GM19324 (cell line): ENCODE results near the gene DCBLD1.

Experiments used
- ATAC-seq: cut with Tn5 transposase; IDR thresholded peaks from one replicate; pipeline ENCODE4 v1.9.1; 2021; ENCODE audit warnings: mild to moderate bottlenecking, moderate library complexity; ENCODE audit not compliant: unreplicated experiment, low FRiP score

DCBLD1 gene

DNA sequence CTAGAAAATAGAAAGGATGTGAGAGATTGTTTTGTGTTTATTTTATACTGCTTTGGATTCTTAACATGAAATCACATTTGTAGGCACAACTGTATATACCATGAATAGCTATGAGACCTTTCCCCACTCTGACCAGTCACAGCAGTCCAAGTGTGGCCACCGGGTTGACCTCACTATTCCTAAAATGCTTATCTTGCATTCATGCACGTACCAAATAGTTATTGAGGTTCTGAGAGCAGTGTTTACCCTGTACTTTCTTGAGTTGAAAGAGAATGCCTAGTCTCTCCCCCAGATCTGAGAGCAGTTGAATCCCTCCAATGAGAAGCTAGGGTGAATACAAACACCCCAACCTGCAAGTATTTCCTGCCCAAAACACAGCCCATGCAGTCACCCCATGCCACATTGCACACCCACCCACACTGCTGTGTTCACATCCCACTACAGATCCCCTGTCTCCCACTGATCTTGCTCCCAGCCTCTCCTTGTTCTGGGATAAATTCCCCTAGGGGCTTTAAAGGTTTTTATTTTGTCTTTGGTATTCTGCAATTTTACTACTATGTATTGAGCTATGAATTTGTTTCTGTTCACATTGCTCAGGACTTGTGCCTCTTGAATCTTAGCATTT, 68.3 kb downstream of the DCBLD1 start:
- ATAC-seq = no peak

DNA sequence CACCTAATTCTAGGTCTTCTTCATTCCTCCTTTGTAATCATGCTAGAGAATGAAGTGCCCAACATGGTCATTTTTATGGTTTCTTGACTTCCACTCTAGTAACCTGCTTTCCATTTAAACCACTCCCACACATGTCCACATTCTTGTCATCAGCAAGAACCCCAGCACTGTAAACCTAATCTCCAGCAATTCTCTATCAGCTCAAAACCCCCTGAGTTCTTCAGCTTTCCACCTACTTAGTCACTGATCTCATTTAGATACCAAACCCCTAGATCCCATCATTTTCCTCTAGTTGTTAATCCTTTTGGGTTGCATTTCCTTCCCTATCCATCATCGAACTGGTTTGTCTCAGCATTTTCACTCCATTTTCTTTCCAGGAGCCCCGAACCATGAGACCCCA, 70.1 kb downstream of the DCBLD1 start:
- no peak for ATAC-seq

DNA sequence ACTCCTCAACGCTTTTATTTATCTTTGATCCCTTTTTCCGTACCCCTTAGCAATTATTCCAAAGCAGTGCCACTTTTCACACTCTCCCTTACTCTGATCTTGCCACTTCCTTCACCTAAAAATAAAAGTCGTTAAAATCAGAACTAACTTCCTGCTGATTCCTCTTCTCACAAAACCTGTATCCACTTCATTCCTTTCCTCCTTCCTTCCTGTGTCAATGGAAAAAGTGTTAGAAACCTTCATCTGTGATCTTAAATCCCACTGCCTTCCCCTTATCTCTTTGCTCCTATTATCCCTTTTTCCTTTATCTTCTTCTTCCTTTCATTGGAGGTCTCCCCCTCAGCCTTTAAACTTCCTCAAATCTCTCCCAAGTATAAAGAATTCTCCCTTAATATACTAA, 70.7 kb downstream of the DCBLD1 start:
- ATAC-seq = no peak

DNA sequence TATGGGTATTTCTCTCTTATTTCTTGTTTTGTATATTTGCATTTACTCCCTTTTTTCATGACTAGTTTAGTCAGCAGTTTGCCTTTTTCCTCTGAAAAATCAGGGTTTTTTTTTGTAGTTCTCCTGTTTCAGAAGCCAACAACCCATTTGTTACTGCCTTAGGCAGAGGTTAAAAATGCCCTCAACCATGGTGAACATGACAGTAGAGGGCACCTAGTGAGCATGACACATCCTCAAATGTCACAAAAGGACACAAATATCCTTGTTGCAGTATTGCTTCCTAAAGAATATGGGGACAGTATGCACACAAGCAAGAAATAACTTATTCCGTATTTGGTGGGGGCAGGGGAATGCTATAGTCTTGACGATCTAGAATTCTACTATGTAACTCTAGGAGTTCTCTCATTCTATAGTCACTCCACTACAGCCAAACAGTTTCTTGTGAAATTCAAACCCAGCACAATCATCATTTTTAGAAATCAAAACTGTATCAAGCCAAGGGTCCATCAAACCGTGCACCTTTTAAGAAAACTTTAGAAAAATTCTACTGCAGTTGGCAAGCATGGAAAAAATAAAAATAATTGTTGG, 72.9 kb downstream of the DCBLD1 start:
- ATAC-seq = no peak

DNA sequence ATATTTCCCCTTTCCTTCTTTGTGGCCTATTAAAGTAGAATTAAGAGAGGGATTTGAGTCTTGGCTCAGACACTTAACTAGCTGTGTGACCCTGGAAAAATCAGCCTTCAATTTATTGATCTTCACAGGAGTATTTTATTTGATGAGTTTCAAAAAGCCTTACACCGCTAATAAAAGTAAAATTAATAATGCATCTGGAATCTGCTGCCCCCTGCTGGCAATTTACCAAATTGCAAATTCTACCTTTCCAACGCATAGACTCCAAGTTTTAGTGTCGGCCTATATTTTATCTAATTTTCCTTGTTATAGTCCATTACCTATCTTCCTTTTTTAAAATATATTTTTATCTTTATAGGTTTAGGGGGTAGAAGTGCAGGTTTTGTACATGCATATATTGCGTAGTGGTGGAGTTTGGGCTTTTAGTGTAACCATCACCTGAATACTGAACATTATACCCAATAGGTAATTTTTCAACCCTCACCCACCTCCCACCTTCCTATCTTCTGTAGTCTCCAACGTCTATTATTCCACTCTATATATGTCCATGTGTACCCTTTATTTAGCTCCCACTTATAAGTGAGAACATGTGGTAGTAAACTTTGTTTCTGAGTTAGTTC, 73.5 kb downstream of the DCBLD1 start:
- ATAC-seq = no peak

DNA sequence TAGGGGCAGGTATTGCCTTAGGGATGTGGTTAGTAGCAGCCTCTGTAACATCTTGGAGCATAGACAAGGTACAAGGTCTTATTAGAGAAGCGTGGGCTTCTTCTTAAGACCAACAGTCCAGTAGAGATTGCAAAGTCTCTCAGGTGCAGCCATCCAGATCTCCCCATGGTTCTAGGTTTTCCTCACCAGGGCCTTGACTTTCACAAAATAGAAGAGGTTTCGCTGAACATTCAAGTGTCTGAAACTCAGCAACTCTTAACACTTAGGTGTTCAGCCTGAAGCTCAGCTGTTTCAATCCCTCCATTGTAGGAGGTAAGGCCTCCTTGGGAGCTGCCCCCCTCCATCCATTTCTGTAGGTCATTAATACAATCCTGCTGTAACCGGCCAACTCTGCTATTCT, 75.5 kb downstream of the DCBLD1 start:
- no peak for ATAC-seq

DNA sequence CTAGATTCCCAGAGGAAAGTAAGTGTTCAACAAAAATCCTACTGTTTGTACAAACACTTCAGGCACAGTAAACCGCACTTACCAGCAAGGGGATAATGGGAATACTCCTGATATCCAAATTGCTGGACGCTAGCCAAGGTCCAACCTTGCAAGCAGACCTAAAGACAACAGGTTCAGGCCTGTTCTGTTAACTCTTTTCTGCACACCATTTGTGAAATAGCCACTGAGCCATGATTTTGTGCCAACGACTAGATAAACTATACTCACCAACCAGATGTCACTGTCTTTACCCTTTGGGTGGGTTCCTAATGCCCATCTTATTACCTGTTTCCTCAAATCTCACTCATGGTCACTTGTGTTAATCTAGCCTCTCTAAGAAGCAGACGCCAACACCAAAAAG, 76.3 kb downstream of the DCBLD1 start:
- ATAC-seq = no peak

DNA sequence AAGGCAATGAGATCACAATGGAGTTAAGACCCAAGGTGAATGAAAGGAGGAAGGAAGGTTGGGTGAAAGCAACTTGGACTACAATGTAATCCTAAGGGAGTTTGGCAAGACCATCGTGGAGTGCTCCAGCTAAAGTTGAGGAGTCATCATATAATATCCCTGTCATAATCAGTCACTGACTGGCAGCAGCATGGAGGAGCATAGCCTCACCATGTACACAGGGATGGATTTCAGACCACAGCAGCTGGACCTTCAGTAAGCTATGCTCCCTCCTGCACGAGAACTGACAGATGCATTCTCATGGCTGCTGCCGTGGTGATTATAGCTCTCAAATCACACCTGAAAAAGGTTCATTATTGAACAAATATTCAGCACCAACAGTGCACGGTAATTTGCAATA, 76.8 kb downstream of the DCBLD1 start:
- ATAC-seq = no peak

DNA sequence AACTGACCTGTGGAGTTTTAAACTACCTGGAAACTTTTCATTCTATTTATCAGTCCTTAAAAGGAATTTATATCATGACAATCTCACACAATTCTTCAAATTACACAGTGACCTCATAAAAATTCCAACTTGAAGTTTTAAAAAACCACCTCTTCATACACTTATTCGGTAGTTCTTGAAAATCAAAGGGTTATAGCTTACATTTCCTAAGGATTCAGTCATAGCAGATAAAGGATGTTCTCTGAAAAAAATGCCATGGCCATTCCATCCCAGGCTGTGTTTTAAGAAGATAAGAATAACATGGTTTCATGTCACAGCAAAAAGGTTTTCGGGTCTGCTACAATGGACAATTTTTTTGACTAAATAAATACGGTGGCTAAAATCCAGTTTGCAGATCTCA, 78.7 kb downstream of the DCBLD1 start:
- ATAC-seq = no peak

DNA sequence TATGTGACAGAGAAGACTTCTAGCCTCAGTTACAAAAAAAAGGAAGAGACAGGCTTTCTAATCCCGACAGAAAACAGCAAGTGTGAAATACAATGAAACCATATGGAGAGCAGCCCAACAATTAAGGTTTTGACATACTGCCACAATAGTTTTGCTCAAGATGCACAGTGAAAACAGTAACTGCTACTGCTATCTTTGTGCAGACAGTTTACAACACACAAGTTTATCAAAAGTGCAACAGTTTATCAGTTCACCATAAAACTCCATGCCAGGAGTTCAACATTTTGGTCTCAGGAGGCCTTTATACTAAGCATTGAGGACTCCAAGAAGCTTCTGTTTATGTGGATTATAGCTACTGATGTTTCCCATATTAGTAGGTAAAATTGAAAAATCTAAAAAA, 82.2 kb downstream of the DCBLD1 start:
- ATAC-seq = no peak

DNA sequence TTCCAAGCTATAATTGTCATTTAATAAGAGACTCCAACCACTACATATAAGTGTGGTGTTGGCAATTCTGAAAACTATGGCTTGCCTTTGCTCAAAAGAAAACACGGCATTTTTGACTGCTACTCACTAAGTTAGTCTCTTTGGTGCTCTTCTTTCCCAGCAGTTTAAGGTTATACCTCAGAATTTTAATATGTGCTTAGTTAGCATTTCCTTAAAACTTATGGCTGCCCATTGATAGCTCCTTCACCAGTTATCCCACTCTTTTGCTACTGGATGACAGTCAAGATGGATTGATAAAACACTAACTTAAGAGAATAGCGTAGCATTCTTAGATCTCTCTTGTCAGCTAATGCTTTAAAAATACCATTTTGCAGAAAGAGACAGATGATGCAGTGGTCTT, 85.8 kb downstream of the DCBLD1 start:
- ATAC-seq = no peak

DNA sequence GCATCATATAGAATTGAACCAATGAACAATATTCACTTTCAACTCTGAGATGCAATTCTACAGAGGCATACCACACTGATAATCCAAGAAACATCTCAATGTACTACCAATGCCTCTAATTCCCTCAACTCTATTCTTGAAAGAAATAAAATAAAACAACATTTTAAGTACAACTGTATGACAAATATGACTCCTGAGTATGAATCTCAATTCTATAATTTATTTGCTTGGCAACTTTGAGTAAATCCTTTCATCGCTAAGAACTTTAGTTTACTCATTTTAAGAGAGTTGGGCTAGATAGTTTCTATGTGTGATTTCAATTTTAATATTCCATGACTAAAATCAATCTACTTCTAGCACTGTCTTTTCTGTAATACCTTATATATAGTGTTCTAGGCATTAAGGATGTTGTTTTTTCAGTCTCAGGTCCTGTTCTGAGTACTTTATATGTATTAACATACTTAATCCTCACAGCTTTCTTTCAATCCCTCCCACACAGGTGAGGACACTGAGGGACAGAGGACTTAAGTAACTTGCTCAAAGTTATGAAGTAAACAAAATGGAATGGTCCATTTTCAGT, 86.4 kb downstream of the DCBLD1 start:
- no peak for ATAC-seq

DNA sequence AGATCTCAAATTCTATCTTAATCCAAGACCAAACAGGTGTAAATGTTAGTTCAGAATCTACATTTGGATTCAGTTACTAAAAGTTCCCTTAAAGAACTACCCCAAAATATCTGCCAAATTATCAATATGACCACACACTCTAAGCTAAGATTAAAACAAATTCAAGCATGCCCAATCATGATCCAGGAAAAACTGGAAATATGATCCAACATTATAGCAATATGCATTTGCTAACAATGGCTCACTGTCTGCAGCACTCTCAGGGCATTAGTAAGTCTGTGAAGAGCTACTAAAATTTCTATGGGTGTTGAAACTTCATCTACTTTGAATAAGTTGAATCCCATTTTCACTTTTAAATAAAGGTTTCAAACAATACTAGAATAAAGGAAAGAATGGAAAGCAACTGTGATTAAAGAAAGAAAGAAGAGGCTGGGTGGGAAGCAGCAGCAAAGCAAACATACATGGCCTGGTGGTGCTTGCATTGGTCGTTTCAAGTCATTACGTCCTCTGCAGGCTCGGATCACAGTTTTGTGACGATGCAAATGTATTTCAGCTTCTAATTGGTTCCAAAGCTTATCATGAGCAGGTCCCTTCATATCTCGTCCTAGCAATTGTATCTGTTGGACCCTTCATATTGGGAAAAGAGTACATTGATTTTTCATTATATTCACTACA, 90.7 kb downstream of the DCBLD1 start:
- ATAC-seq = no peak

DNA sequence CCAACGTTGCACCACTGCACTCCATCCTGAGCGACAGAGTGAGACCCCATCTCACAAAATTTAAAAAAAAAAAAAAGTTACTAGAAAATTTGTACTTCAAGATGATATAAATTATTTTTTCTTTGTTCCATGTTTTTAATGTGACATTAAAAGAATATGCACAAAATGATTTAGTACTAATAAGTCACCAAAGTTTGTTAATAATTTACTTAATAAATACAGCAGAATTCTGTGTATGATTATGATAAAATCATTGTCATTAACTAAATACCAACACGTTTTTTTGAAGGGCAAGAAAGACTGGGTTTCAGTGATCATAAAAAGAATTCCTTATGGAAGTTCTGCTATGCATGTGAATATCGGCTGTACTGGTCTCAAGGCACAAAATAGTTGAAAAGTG, 91.7 kb downstream of the DCBLD1 start:
- no peak for ATAC-seq

DNA sequence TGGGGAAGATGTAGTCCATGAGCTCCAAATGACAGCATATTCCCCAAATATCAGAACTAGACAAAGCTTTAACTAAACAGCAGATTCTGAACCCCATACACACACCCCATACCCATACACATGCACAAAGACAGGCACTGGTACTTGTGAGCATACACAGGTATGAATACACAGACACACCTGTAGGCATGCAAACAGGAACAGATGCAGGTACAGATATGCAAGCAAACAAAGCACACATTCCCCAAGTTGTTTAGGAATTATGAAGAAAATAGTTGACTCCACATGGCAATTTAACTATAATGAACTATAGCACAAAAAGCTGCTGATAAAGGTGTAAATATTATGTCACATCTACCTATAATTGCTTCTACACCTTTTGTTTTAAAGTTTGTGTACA, 103.2 kb downstream of the DCBLD1 start:
- ATAC-seq = no peak

DNA sequence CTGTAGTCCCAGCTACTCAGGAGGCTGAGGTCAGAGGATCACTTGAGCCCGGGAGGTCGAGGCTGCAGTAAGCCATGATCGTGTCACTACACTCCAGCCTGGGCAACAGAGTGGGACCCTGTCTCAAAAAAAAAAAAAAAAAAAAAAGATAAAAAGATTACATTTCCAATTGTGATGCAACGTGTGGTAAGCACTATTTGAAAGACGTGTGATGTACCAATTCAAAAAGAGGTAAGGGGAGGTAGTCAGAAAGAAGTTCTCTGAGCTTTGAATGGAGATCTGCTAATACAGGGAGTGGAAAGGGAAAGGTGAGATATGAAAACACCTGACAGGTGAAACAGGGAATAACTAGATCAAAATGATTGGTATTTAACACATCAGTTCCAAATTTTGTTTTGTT, 108.0 kb downstream of the DCBLD1 start:
- no peak for ATAC-seq

DNA sequence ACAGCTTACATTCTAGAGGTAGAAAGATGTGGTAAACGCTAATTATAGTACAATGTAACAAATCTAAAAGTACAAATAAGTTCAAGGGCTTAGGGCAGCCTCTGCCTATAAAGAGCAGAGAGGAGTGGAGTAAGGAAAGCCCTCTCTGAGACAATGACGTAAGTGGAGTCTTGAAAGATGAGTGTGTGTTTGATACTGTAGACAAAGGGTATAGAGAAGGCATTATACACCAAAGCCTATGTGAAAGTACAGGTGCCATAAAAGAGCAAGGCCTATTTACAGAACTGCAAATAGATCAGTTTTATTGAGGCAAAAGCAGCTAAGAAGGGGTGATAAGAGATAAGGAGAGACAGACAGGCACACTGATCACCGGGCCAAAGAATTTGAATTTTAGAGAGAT, 108.9 kb downstream of the DCBLD1 start:
- no peak for ATAC-seq

DNA sequence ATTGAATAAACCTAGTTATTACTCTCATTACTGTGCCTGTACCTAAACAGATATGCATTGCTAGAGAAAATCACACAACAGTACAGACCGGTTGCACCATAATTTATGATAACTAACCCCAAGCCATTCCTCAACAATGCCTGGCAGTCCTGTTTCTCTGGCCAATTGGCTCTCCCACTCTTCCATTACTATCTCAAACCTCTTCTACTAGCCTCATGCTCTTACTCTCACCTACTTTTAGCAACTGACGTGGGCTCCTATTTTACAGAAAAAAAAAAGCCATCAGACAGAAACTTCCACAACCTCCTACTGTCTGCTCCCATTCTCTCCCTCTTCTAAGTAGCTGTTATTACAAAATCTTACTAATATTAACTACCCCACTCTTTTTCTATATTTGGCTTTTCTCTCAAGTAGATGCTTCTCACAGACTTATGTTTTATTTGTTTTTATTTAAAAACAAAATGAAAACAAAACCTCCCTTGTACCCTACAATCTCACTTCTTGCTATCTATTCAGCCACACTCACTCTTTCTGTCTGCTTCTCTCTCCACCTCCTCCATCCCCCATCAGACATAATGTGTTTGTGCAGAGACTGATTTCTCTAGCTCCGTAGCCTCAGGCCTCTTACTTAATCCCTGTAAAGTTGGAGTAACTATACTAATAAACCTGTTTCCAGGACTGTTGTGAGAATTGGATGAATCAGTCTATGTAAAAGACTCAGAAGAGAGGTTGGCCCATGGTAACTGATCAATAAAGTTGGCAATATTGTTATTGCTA, 110.7 kb downstream of the DCBLD1 start:
- no peak for ATAC-seq

DNA sequence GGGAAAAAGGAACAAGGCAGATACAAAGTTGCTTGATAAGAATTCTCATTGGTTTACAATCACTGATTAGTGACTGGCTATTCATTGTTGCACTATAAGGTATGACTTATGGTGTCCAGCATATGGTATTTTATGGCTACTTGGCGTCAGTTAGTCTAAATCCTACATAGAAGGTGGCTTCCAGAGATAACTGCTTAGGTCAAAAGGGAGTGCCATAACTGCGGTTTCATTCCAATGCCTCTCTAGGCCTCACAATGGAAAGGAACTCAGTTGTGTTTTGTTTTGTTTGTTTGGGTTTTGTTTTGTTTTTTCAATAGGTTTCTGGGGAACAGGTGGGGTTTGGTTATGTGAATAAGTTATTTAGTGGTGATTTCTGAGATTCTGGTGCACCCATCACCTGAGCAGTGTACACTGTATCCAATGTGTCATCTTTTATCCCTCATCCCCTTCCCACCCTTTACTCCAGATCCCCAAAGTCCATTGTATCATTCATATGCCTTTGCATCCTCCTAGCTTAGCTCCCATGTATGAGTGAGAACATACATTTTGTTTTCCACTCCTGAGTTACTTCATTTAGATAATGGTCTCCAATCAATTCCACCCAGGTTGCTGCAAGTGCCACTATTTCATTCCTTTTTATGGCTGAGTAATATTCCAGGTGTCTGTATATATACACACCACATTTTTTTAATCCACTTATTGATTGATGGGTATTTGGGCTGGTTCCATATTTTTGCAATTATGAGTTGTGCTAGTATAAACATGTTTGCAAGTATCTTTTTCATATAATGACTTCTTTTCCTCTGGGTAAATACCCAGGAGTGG, 112.8 kb downstream of the DCBLD1 start:
- no peak for ATAC-seq

DNA sequence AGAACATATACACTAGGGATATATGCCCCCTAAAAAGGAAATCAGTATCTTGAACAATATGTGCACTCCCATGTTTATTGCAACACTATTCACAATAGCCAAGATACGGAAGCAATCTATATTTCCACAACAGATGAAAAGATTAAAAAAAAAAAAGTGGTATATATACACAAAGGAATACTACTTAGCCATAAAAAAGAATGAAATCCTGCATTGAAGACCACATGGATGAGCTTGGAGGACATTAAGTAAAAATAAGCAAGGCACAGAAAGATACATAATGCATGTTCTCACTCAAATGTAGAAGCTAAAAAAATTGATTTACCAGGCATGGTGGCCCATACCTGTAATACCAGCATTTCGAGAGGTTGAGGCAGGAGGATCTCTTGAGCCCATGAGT, 115.3 kb downstream of the DCBLD1 start:
- no peak for ATAC-seq
